CD1c-positive myeloid dendritic cell (primary cell): ENCODE data around the gene SPRR2G.
"Not testable (repeated sequence)": the region's sequence is repeated elsewhere in the genome, so short reads cannot be mapped to it uniquely, and the experiment has no call there.

Experiments used
- DNase-seq: peaks from one replicate; pipeline ENCODE4 v3.0.0-alpha.2; 2016; ENCODE audit errors: extremely low spot score

The SPRR2G gene

GRCh38 chr1:153150846-153151245 lies at the start of gene SPRR2G:
Gene SPRR2G, minus strand, starts transcription at chr1:153150890. Its CDS starts 780 bp downstream, at chr1:153150110.
- no peak for DNase-seq

GRCh38 chr1:153195216-153195615 lies 44.5 kb upstream of the SPRR2G start:
- no peak for DNase-seq

GRCh38 chr1:153194331-153195050 lies 43.8 kb upstream of the SPRR2G start:
- DNase-seq = no peak

- no peak for DNase-seq
Measured at GRCh38 chr1:153192697-153193096, 42.0 kb upstream of the SPRR2G start.

- no peak for DNase-seq
Measured at GRCh38 chr1:153190373-153190772, 39.7 kb upstream of the SPRR2G start.

GRCh38 chr1:153188301-153188700 lies 37.6 kb upstream of the SPRR2G start:
- DNase-seq = not testable (repeated sequence)

- DNase-seq = no peak
Measured at GRCh38 chr1:153180556-153180955, 29.9 kb upstream of the SPRR2G start.

GRCh38 chr1:153178922-153179321 lies 28.2 kb upstream of the SPRR2G start:
- no peak for DNase-seq

- no peak for DNase-seq
Measured at GRCh38 chr1:153174624-153175023, 23.9 kb upstream of the SPRR2G start.

GRCh38 chr1:153168686-153169085 lies 18.0 kb upstream of the SPRR2G start:
- no peak for DNase-seq

GRCh38 chr1:153155541-153155940 lies 4.9 kb upstream of the SPRR2G start:
- no peak for DNase-seq

- DNase-seq = no peak
Measured at GRCh38 chr1:153152481-153152880, 1.8 kb upstream of the SPRR2G start.

GRCh38 chr1:153141377-153141776 lies 9.3 kb downstream of the SPRR2G start:
- no peak for DNase-seq

GRCh38 chr1:153140484-153140883 lies 10.2 kb downstream of the SPRR2G start:
- no peak for DNase-seq

- no peak for DNase-seq
Measured at GRCh38 chr1:153133743-153134142, 16.9 kb downstream of the SPRR2G start.

- no peak for DNase-seq
Measured at GRCh38 chr1:153133267-153133666, 17.4 kb downstream of the SPRR2G start.

- DNase-seq = not testable (repeated sequence)
Measured at GRCh38 chr1:153128688-153129087, 22.0 kb downstream of the SPRR2G start.

GRCh38 chr1:153127296-153127695 lies 23.4 kb downstream of the SPRR2G start:
- DNase-seq = no peak

GRCh38 chr1:153125536-153125935 lies 25.2 kb downstream of the SPRR2G start:
- no peak for DNase-seq

GRCh38 chr1:153123793-153124192 lies 26.9 kb downstream of the SPRR2G start:
- not testable (repeated sequence) for DNase-seq

GRCh38 chr1:153122831-153123421 lies 27.8 kb downstream of the SPRR2G start:
- DNase-seq = no peak

GRCh38 chr1:153120945-153121344 lies 29.7 kb downstream of the SPRR2G start:
- DNase-seq = no peak

GRCh38 chr1:153119491-153119971 lies 31.2 kb downstream of the SPRR2G start:
- DNase-seq = no peak
